HG03442 (cell line): ENCODE measurements around the gene CCDC82.
"Not testable (repeated sequence)": the region's sequence is repeated elsewhere in the genome, so short reads cannot be mapped to it uniquely, and the experiment has no call there.

Source experiments
- ATAC-seq: cut with Tn5 transposase; IDR thresholded peaks from one replicate; pipeline ENCODE4 v1.9.1; 2021; ENCODE audit warnings: mild to moderate bottlenecking, moderate library complexity; ENCODE audit not compliant: unreplicated experiment

Gene CCDC82

GRCh38 chr11:96389720-96390487 lies at the start of gene CCDC82, which contains the start of gene JRKL:
CCDC82 (minus strand) TSS chr11:96389912; CDS start chr11:96384747, 5,165 bp downstream.
JRKL (plus strand) TSS chr11:96390013; CDS start chr11:96390650, 637 bp downstream.
- ATAC-seq = peak; percentile 89

- not testable (repeated sequence) for ATAC-seq
Measured at GRCh38 chr11:96432654-96433053, 42.9 kb upstream of the CCDC82 start.

- ATAC-seq = no peak
Measured at GRCh38 chr11:96430668-96431067, 41.0 kb upstream of the CCDC82 start.

GRCh38 chr11:96424693-96425092 lies 35.0 kb upstream of the CCDC82 start:
- ATAC-seq = no peak

GRCh38 chr11:96413408-96413807 lies 23.7 kb upstream of the CCDC82 start:
- peak; percentile 8 for ATAC-seq

GRCh38 chr11:96412761-96413381 lies 23.2 kb upstream of the CCDC82 start:
- ATAC-seq = peak; percentile 61

GRCh38 chr11:96411412-96411811 lies 21.7 kb upstream of the CCDC82 start:
- not testable (repeated sequence) for ATAC-seq

- ATAC-seq = no peak
Measured at GRCh38 chr11:96400697-96401096, 11.0 kb upstream of the CCDC82 start.

GRCh38 chr11:96397863-96398262 lies 8.2 kb upstream of the CCDC82 start:
- no peak for ATAC-seq

GRCh38 chr11:96396637-96397036 lies 6.9 kb upstream of the CCDC82 start:
- no peak for ATAC-seq

GRCh38 chr11:96394773-96395172 lies 5.1 kb upstream of the CCDC82 start:
- no peak for ATAC-seq

- no peak for ATAC-seq
Measured at GRCh38 chr11:96393753-96394348, 4.1 kb upstream of the CCDC82 start.

GRCh38 chr11:96391698-96392307 lies 2.1 kb upstream of the CCDC82 start:
- ATAC-seq = no peak

GRCh38 chr11:96390488-96390792 lies 728 bp upstream of the CCDC82 start:
- no peak for ATAC-seq

GRCh38 chr11:96388891-96389719 lies 607 bp downstream of the CCDC82 start:
- peak; percentile 41 for ATAC-seq

GRCh38 chr11:96385187-96385586 lies 4.5 kb downstream of the CCDC82 start:
- ATAC-seq = no peak

GRCh38 chr11:96384156-96384555 lies 5.6 kb downstream of the CCDC82 start:
- ATAC-seq = no peak

- ATAC-seq = no peak
Measured at GRCh38 chr11:96376796-96377195, 12.9 kb downstream of the CCDC82 start.

- no peak for ATAC-seq
Measured at GRCh38 chr11:96373826-96374225, 15.9 kb downstream of the CCDC82 start.

- no peak for ATAC-seq
Measured at GRCh38 chr11:96367342-96367741, 22.4 kb downstream of the CCDC82 start.

GRCh38 chr11:96366024-96366423 lies 23.7 kb downstream of the CCDC82 start:
- ATAC-seq = no peak
